Right atrium auricular region (tissue), 2 donors: ENCODE results near the gene OR11A1. TPM values are rescaled to one million over a fixed set of nuclear protein-coding genes. Genes with fewer than 3 reads are reported as not detected.

ENCODE experiments used
- DNase-seq: peaks from one replicate; pipeline ENCODE4 v3.0.0-alpha.2; 2019; ENCODE audit warnings: low spot score
- H3K27ac ChIP-seq, 2 donors: fragments of 200-600 bp; sonication (generic); 1 replicate in 1 of 2; 2 replicates in 1 of 2; pipeline ENCODE4 v1.5.1; 2016 to 2019
- H3K27me3 ChIP-seq, 2 donors: fragments of 200-600 bp; sonication (generic); one replicate each; pipeline versions ENCODE4 v1.5.1 to v1.6.0; 2017 to 2019
- H3K36me3 ChIP-seq: fragments of 200-600 bp; sonication (generic); one replicate; pipeline ENCODE4 v1.5.1; 2016
- H3K4me1 ChIP-seq, 2 donors: fragments of 200-600 bp; sonication (generic); one replicate each; pipeline versions ENCODE4 v1.5.1 to v1.6.0; 2017 to 2019
- H3K4me3 ChIP-seq, 2 donors: fragments of 200-600 bp; sonication (generic); 1 replicate in 1 of 2; 2 replicates in 1 of 2; pipeline ENCODE4 v1.5.1; 2017 to 2019; ENCODE audit warnings: mild to moderate bottlenecking in 1 of 2, moderate library complexity in 1 of 2
- H3K9me3 ChIP-seq, 2 donors: fragments of 200-600 bp; sonication (generic); one replicate each; pipeline ENCODE4 v1.5.1; 2019
- CTCF ChIP-seq, 2 donors: fragments of 200-600 bp; sonication (generic); IDR thresholded peaks; one replicate each; pipeline ENCODE4 v1.5.1; 2019; ENCODE audit warnings: antibody characterized with exemption in 2 of 2
- total RNA-seq, 2 donors: library from RNA; depleted of rRNA; stranded (reverse); fragments of >200 nt; gene quantifications; one replicate each; pipeline ENCODE4 v1.1.0, GENCODE V29; 2016

OR11A1 gene
- total RNA-seq, 2 donors from 2014 or later: not detected

- no peak for TF ChIP-seq CTCF (IDR thresholded peaks at IDR 0.05)
- no peak for DNase-seq
- Histone ChIP-seq H3K9me3 (no peaks in the 10 kb centered on the region), H3K4me3 (no peak overlapping the region), H3K4me1 (no peaks in the 10 kb centered on the region), H3K27ac (no peak overlapping the region), H3K27me3 (no peaks in the 10 kb centered on the region), H3K36me3 (no peaks in the 10 kb centered on the region)
These were observed 32.0 kb upstream of the OR11A1 start for GRCh38 chr6:29488874-29489273.

GRCh38 chr6:29487660-29488059 is 30.8 kb upstream of the OR11A1 start, which contains the start of gene MAS1L:
TSS of gene MAS1L (minus strand) at chr6:29487956. CDS start at chr6:29487902, 54 bp downstream.
- Histone ChIP-seq H3K27ac (no peak within 1 kb of the TSS), H3K27me3 (no peaks in the 10 kb centered on the region), H3K4me3 (no peak within 1 kb of the TSS), H3K4me1 (no peaks in the 10 kb centered on the region), H3K9me3 (no peaks in the 10 kb centered on the region), H3K36me3 (no peaks in the 10 kb centered on the region)
- TF ChIP-seq CTCF (IDR thresholded peaks at IDR 0.05): no peak
- DNase-seq: no peak

- H3K9me3 ChIP-seq: no peaks in the 10 kb centered on the region
- DNase-seq: no peak
- no peak overlapping the region for H3K4me3 ChIP-seq
- TF ChIP-seq CTCF (IDR thresholded peaks at IDR 0.05): no peak
- no peaks in the 10 kb centered on the region for H3K36me3 ChIP-seq
- no peaks in the 10 kb centered on the region for H3K27me3 ChIP-seq
- no peak overlapping the region for H3K27ac ChIP-seq
- no peaks in the 10 kb centered on the region for H3K4me1 ChIP-seq
These were observed 30.3 kb upstream of the OR11A1 start for GRCh38 chr6:29487131-29487530.

GRCh38 chr6:29486577-29486976 is 29.7 kb upstream of the OR11A1 start:
- no peak for DNase-seq
- no peaks in the 10 kb centered on the region for H3K27me3 ChIP-seq
- no peaks in the 10 kb centered on the region for H3K36me3 ChIP-seq
- H3K9me3 ChIP-seq: no peaks in the 10 kb centered on the region
- no peak overlapping the region for H3K27ac ChIP-seq
- no peaks in the 10 kb centered on the region for H3K4me1 ChIP-seq
- TF ChIP-seq CTCF (IDR thresholded peaks at IDR 0.05): no peak
- no peak overlapping the region for H3K4me3 ChIP-seq

GRCh38 chr6:29483735-29484134 is 26.9 kb upstream of the OR11A1 start:
- no peak for DNase-seq
- TF ChIP-seq CTCF (IDR thresholded peaks at IDR 0.05): no peak
- H3K9me3 ChIP-seq: no peaks in the 10 kb centered on the region
- no peaks in the 10 kb centered on the region for H3K27me3 ChIP-seq
- no peaks in the 10 kb centered on the region for H3K4me1 ChIP-seq
- H3K36me3 ChIP-seq: no peaks in the 10 kb centered on the region
- no peak overlapping the region for H3K27ac ChIP-seq
- H3K4me3 ChIP-seq: no peak overlapping the region

- Histone ChIP-seq H3K4me1 (no peaks in the 10 kb centered on the region), H3K4me3 (no peak overlapping the region), H3K27ac (no peak overlapping the region), H3K36me3 (no peaks in the 10 kb centered on the region), H3K27me3 (no peaks in the 10 kb centered on the region), H3K9me3 (no peaks in the 10 kb centered on the region)
- no peak for DNase-seq
- TF ChIP-seq CTCF (IDR thresholded peaks at IDR 0.05): no peak
These were observed 26.3 kb upstream of the OR11A1 start for GRCh38 chr6:29483186-29483585.
